Hepatocyte (in vitro differentiated cells): ENCODE results near the gene TCTN1. TPM values are rescaled to one million over a fixed set of nuclear protein-coding genes. Genes with fewer than 3 reads are reported as not detected.

Experiments
- DNase-seq: peaks from one replicate; pipeline ENCODE4 v3.0.0-alpha.2; 2016; ENCODE audit warnings: low spot score
- H2AFZ ChIP-seq: fragments of 200-600 bp; sonication (generic); 2 replicates; pipeline ENCODE4 v1.6.0; 2016; ENCODE audit warnings: antibody characterized with exemption, mild to moderate bottlenecking
- H3K27ac ChIP-seq: fragments of 200-600 bp; sonication (generic); 2 replicates; pipeline ENCODE4 v1.5.1; 2016; ENCODE audit warnings: mild to moderate bottlenecking
- H3K27me3 ChIP-seq: fragments of 200-600 bp; sonication (generic); 2 replicates; pipeline ENCODE4 v1.6.1; 2016
- H3K36me3 ChIP-seq: fragments of 200-600 bp; sonication (generic); replicated peaks from 2 replicates; pipeline ENCODE4 v1.5.1; 2016; ENCODE audit warnings: low read depth; ENCODE audit not compliant: insufficient read depth
- H3K4me1 ChIP-seq: fragments of 200-600 bp; sonication (generic); 2 replicates; pipeline ENCODE4 v1.5.1; 2016; ENCODE audit warnings: mild to moderate bottlenecking, moderate library complexity; ENCODE audit not compliant: insufficient read depth
- H3K4me2 ChIP-seq: fragments of 200-600 bp; sonication (generic); 2 replicates; pipeline ENCODE4 v1.6.0; 2016
- H3K4me3 ChIP-seq: fragments of 200-600 bp; sonication (generic); 2 replicates; pipeline ENCODE4 v1.5.1; 2016; ENCODE audit warnings: mild to moderate bottlenecking
- H3K79me2 ChIP-seq: fragments of 200-600 bp; sonication (generic); 2 replicates; pipeline ENCODE4 v1.6.0; 2017; ENCODE audit warnings: mild to moderate bottlenecking
- H3K9me2 ChIP-seq: fragments of 200-600 bp; sonication (generic); replicated peaks from 2 replicates; pipeline ENCODE4 v1.6.0; 2017; ENCODE audit warnings: mild to moderate bottlenecking; ENCODE audit not compliant: insufficient read depth
- H3K9me3 ChIP-seq: fragments of 200-600 bp; sonication (generic); 2 replicates; pipeline ENCODE4 v1.5.1; 2016; ENCODE audit warnings: low read depth, mild to moderate bottlenecking
- H4K20me1 ChIP-seq: fragments of 200-600 bp; sonication (generic); 2 replicates; pipeline ENCODE4 v1.6.0; 2016; ENCODE audit warnings: mild to moderate bottlenecking; ENCODE audit not compliant: insufficient read depth, poor library complexity, severe bottlenecking
- CTCF ChIP-seq: fragments of 200-600 bp; sonication (generic); IDR thresholded peaks from 2 replicates; pipeline ENCODE4 v1.5.1; 2016; ENCODE audit warnings: antibody characterized with exemption, mild to moderate bottlenecking; ENCODE audit not compliant: poor library complexity
- EZH2 ChIP-seq: fragments of 200-600 bp; sonication (generic); IDR thresholded peaks from 2 replicates; pipeline ENCODE4 v1.6.1; 2016; ENCODE audit warnings: antibody characterized with exemption, mild to moderate bottlenecking, borderline replicate concordance
- EZH2phosphoT487 ChIP-seq: fragments of 200-600 bp; sonication (generic); IDR thresholded peaks from one replicate; pipeline ENCODE4 v1.6.1; 2018; ENCODE audit warnings: antibody characterized with exemption, mild to moderate bottlenecking, low read depth, moderate library complexity; ENCODE audit not compliant: unreplicated experiment, severe bottlenecking
- WGBS: methylation state at CpG from one replicate; pipeline ENCODE4 v1.1.6; 2016; ENCODE audit warnings: low lambda C conversion rate; ENCODE audit errors: missing lambda C conversion rate; 5-methylcytosine and 5-hydroxymethylcytosine counted together
- polyA plus RNA-seq: library from polyadenylated mRNA; unstranded; fragments of >200 nt; fragmentation: Nextera tagmentation; extraction: Ambion mirVana; gene quantifications from 2 replicates; pipeline ENCODE4 v1.2.1, GENCODE V29; 2016
- total RNA-seq: library from RNA; depleted of rRNA; stranded (reverse); fragments of >200 nt; gene quantifications from 2 replicates; pipeline ENCODE4 v1.2.3, GENCODE V29; 2014

The TCTN1 gene
- total and polyA plus RNA-seq, 2 experiments from 2014 or later, result 39.0 to 40.6 TPM

- Histone ChIP-seq H3K79me2 (no peaks in the 10 kb centered on the region), H3K9me2 (no peaks in the 10 kb centered on the region), H3K9me3 (no peaks in the 10 kb centered on the region), H3K4me3 (no peak overlapping the region), H4K20me1 (no peaks in the 10 kb centered on the region), H3K4me2 (no peak overlapping the region), H3K36me3 (no peaks in the 10 kb centered on the region), H3K27ac (no peak overlapping the region), H3K27me3 (no peaks in the 10 kb centered on the region), H2AFZ (no peak overlapping the region), H3K4me1 (no peaks in the 10 kb centered on the region)
- TF ChIP-seq EZH2phosphoT487 (no peak), CTCF (no peak), EZH2 (no peak)
- WGBS, result 91% methylated on average over 6 of the region's 6 CpGs
- DNase-seq, result no peak
These were observed 53.0 kb downstream of the TCTN1 start for GRCh38 chr12:110666892-110667291.

DNA sequence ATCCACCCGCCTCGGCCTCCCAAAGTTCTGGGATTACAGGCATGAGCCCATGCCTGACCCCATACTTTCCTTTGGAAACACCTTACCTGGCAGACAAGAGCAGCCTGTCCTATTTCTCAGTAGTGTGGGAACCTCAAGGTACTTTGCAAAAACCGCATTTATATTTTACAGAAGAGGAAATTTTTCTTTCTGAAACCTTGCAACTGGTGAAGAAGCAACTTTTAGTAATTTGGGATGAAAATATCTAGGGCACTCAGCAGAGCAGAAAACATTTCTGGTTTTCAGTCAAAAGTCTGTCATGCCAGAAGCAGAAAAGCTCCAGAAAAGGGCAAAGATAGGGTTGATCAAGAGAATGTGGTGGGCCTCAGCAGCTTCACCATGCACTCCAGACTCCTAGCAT is 53.7 kb downstream of the TCTN1 start:
- Histone ChIP-seq H3K27ac (no peak overlapping the region), H3K9me3 (no peaks in the 10 kb centered on the region), H4K20me1 (no peaks in the 10 kb centered on the region), H3K79me2 (no peaks in the 10 kb centered on the region), H3K4me2 (no peak overlapping the region), H3K36me3 (no peaks in the 10 kb centered on the region), H3K27me3 (no peaks in the 10 kb centered on the region), H2AFZ (no peak overlapping the region), H3K4me1 (no peaks in the 10 kb centered on the region), H3K9me2 (no peaks in the 10 kb centered on the region), H3K4me3 (no peak overlapping the region)
- no peak for TF ChIP-seq EZH2
- TF ChIP-seq EZH2phosphoT487, result no peak
- no peak for TF ChIP-seq CTCF
- WGBS, result 91% methylated on average over 3 of the region's 3 CpGs
- DNase-seq, result no peak

DNA sequence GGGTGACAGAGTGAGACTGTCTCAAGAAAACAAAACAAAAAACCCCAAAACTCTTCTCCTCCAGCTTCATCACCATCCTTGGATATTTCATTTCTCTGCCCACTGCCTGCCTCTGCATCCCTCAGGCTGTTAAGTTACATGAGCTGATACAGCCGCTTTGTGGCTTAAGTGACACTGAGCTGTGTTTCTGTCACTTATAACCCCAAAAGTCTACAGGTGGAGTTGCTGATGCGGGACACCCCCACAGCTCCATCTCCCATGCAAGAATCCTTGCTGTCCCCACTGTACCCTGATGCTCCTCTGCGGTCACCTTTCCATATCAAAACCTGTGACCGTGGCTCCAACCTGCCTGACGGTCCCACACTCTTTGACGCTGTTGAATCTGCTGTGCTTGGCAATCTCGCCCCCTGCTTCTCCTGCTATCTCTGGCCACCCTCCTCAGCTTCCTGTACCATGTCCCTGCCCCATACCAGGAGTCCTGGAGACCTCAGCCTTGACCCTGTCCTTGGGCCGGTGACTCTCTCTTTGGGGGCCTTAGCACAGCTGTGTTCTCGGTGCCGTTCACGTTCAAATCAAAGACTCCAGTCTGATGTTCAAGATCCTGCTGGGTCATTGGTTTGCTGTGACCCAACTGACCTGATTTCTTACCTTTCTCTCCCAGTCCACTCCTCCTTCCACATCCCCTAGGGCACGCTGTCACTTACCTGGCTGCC is 54.7 kb downstream of the TCTN1 start:
- WGBS, result 91% methylated on average over 12 of the region's 12 CpGs
- no peak overlapping the region for H3K4me2 ChIP-seq
- TF ChIP-seq EZH2phosphoT487, result no peak
- no peak for TF ChIP-seq EZH2
- TF ChIP-seq CTCF, result no peak
- no peaks in the 10 kb centered on the region for H4K20me1 ChIP-seq
- no peak overlapping the region for H2AFZ ChIP-seq
- no peaks in the 10 kb centered on the region for H3K9me3 ChIP-seq
- no peaks in the 10 kb centered on the region for H3K9me2 ChIP-seq
- H3K4me3 ChIP-seq, result no peak overlapping the region
- no peaks in the 10 kb centered on the region for H3K79me2 ChIP-seq
- H3K27me3 ChIP-seq, result no peaks in the 10 kb centered on the region
- no peaks in the 10 kb centered on the region for H3K36me3 ChIP-seq
- no peak for DNase-seq
- H3K27ac ChIP-seq, result no peak overlapping the region
- no peaks in the 10 kb centered on the region for H3K4me1 ChIP-seq

GRCh38 chr12:110669193-110669502 is 55.2 kb downstream of the TCTN1 start:
- Histone ChIP-seq H4K20me1 (no peaks in the 10 kb centered on the region), H3K4me3 (no peak overlapping the region), H3K9me3 (no peaks in the 10 kb centered on the region), H3K36me3 (no peaks in the 10 kb centered on the region), H3K9me2 (no peaks in the 10 kb centered on the region), H3K4me2 (no peak overlapping the region), H2AFZ (no peak overlapping the region), H3K27ac (no peak overlapping the region), H3K79me2 (no peaks in the 10 kb centered on the region), H3K4me1 (no peaks in the 10 kb centered on the region), H3K27me3 (no peaks in the 10 kb centered on the region)
- no peak for TF ChIP-seq EZH2
- no peak for TF ChIP-seq EZH2phosphoT487
- no peak for TF ChIP-seq CTCF
- WGBS, result 78% methylated on average over 5 of the region's 5 CpGs
- no peak for DNase-seq
